HepG2 (cell line): ENCODE results near the gene TAS1R3. TPM values are rescaled to one million over a fixed set of nuclear protein-coding genes. Genes with fewer than 3 reads are reported as not detected.
A peak's percentile ranks its signal among the peaks of the same experiment; 100 is the strongest.

Experiments used
- ATAC-seq: fragments of 200-7000 bp; cut with Tn5 transposase; 3 replicates; pipeline ENCODE4 v1.9.1; 2020; ENCODE audit warnings: mild to moderate bottlenecking, moderate library complexity
- BruUV-seq: library from RNA; stranded (reverse); fragments of 400-500 nt; replicated peaks from 2 replicates; lab custom pipeline; 2021; lab: Mats Ljungman, UMichigan
- CTCF ChIA-PET: fragments of 300-600 bp; formaldehyde crosslinking; extraction: SDS; loops from one replicate; lab custom pipeline; 2021; ENCODE audit warnings: low total read pairs, inconsistent platforms, low intra/inter-chr PET ratio; lab: Yijun Ruan, JAX
- POLR2A ChIA-PET: fragments of 350-600 bp; sonication (Branson Sonifier 250); formaldehyde crosslinking; loops from one replicate; lab custom pipeline; 2020; ENCODE audit warnings: antibody characterized with exemption, inconsistent platforms; lab: Yijun Ruan, JAX
- DNase-seq: peaks from one replicate; pipeline ENCODE4 v3.0.0-alpha.2; 2015; ENCODE audit warnings: low spot score
- FAIRE-seq: peaks from 3 replicates; lab custom pipeline; 2011; peaks lifted over from hg19 to GRCh38; lab: Jason Lieb, UNC
- H2AFZ ChIP-seq: one replicate; pipeline ENCODE4 v1.6.1; 2011; ENCODE audit warnings: low read length, inconsistent platforms
- H3K27ac ChIP-seq: fragments of 300-600 bp; 3 replicates; pipeline ENCODE4 v1.8.0; 2011; ENCODE audit warnings: mixed run types, mild to moderate bottlenecking, mixed read lengths, low read length, inconsistent platforms; ENCODE audit not compliant: insufficient read depth; ENCODE audit errors: extremely low read length
- H3K27me3 ChIP-seq, 2 experiments: fragments of 200-600 bp in 1 of 2; 2 replicates in 1 of 2; 3 replicates in 1 of 2; pipeline versions ENCODE4 v1.6.0 to v1.8.0; 2011; ENCODE audit warnings: low read length in 2 of 2, mild to moderate bottlenecking in 2 of 2, moderate library complexity in 2 of 2, inconsistent platforms in 1 of 2; ENCODE audit not compliant: insufficient read depth in 2 of 2, control insufficient read depth in 1 of 2
- H3K36me3 ChIP-seq, 2 experiments: fragments of 200-600 bp in 1 of 2; replicated peaks in 1 of 2; 2 replicates in 1 of 2; 3 replicates in 1 of 2; pipeline versions ENCODE4 v1.5.1 to v1.8.0; 2011; ENCODE audit warnings: low read length in 2 of 2, inconsistent platforms in 1 of 2; ENCODE audit not compliant: insufficient read depth in 2 of 2, control insufficient read depth in 1 of 2
- H3K4me1 ChIP-seq: 2 replicates; pipeline ENCODE4 v1.5.1; 2012; ENCODE audit warnings: low read length, inconsistent platforms; ENCODE audit not compliant: insufficient read depth
- H3K4me2 ChIP-seq: 2 replicates; pipeline ENCODE4 v1.6.0; 2011; ENCODE audit warnings: low read depth, low read length, inconsistent platforms
- H3K4me3 ChIP-seq, 3 experiments: fragments of 200-600 bp in 1 of 3; sonication (generic), shearing (Covaris generic) in 1 of 3; replicated peaks in 1 of 3; 2 replicates each; pipeline ENCODE4 v1.5.1; 2011 to 2016; ENCODE audit warnings: low read length in 3 of 3, inconsistent platforms in 2 of 3, low read depth in 2 of 3, mild to moderate bottlenecking in 2 of 3, control low read depth in 1 of 3, mixed read lengths in 1 of 3; ENCODE audit not compliant: insufficient read depth in 1 of 3
- H3K79me2 ChIP-seq: one replicate; pipeline ENCODE4 v1.6.1; 2011; ENCODE audit warnings: low read length, inconsistent platforms; ENCODE audit not compliant: insufficient read depth
- H3K9ac ChIP-seq: 2 replicates; pipeline ENCODE4 v1.6.0; 2011; ENCODE audit warnings: mild to moderate bottlenecking, low read depth, low read length, inconsistent platforms; ENCODE audit not compliant: insufficient read depth
- H3K9me3 ChIP-seq: 2 replicates; pipeline ENCODE4 v1.5.1; 2012; ENCODE audit warnings: mild to moderate bottlenecking, low read length
- H4K20me1 ChIP-seq: 2 replicates; pipeline ENCODE4 v1.6.0; 2011; ENCODE audit warnings: inconsistent platforms, mild to moderate bottlenecking, low read length, moderate library complexity; ENCODE audit not compliant: insufficient read depth
- BORCS8-MEF2B ChIP-seq: sonication (generic); formaldehyde crosslinking; IDR thresholded peaks from 2 replicates; pipeline ENCODE4 v1.8.0; 2022; ENCODE audit warnings: mild to moderate bottlenecking, missing genetic modification reagents
- CCDC6 ChIP-seq: sonication (generic); formaldehyde crosslinking; IDR thresholded peaks from 2 replicates; pipeline ENCODE4 v1.8.1; 2022; ENCODE audit warnings: mild to moderate bottlenecking, missing genetic modification reagents, moderate library complexity
- FOXO1 ChIP-seq: sonication (generic); formaldehyde crosslinking; IDR thresholded peaks from 2 replicates; pipeline ENCODE4 v1.4.0; 2020; ENCODE audit warnings: missing genetic modification reagents
- GABPA ChIP-seq, 2 experiments: IDR thresholded peaks; 2 replicates each; pipeline ENCODE4 v1.6.1; 2011 to 2016; ENCODE audit warnings: low read depth in 2 of 2, low read length in 1 of 2, missing biosample characterization in 1 of 2, missing genetic modification characterization in 1 of 2
- IKZF1 ChIP-seq: fragments of 450-650 bp; IDR thresholded peaks from 2 replicates; pipeline ENCODE4 v1.7.1; 2016
- NONO ChIP-seq, 2 experiments: fragments of 450-650 bp in 1 of 2; sonication (generic) in 1 of 2; formaldehyde crosslinking in 1 of 2; IDR thresholded peaks in 1 of 2; conservative IDR thresholded peaks in 1 of 2; 2 replicates each; pipeline versions ENCODE4 v1.6.1 to v1.8.0; 2017 to 2022; ENCODE audit warnings: mild to moderate bottlenecking in 1 of 2, missing genetic modification reagents in 1 of 2, moderate library complexity in 1 of 2
- POLR2AphosphoS5 ChIP-seq: IDR thresholded peaks from 2 replicates; pipeline ENCODE4 v1.6.1; 2012; ENCODE audit warnings: low read depth, low read length
- POLR2G ChIP-seq: fragments of 200-400 bp; formaldehyde crosslinking; IDR thresholded peaks from 2 replicates; pipeline ENCODE4 v1.6.1; 2018; ENCODE audit warnings: mild to moderate bottlenecking, low read depth, low read length, moderate library complexity
- RBM22 ChIP-seq: fragments of 200-400 bp; formaldehyde crosslinking; optimal IDR thresholded peaks from 2 replicates; pipeline ENCODE3; 2017; ENCODE audit warnings: mild to moderate bottlenecking, low read length, moderate library complexity
- TCF7 ChIP-seq: sonication (generic); IDR thresholded peaks from 2 replicates; pipeline ENCODE4 v1.6.1; 2016; ENCODE audit warnings: antibody characterized with exemption, low read depth
- ZKSCAN5 ChIP-seq: sonication (generic); formaldehyde crosslinking; IDR thresholded peaks from 2 replicates; pipeline ENCODE4 v1.5.1; 2020; ENCODE audit warnings: mild to moderate bottlenecking, missing genetic modification reagents
- ZMYM4 ChIP-seq: sonication (generic); formaldehyde crosslinking; IDR thresholded peaks from 2 replicates; pipeline ENCODE4 v1.8.1; 2023; ENCODE audit warnings: mild to moderate bottlenecking, missing genetic modification reagents
- ZNF780A ChIP-seq: sonication (generic); formaldehyde crosslinking; IDR thresholded peaks from 2 replicates; pipeline ENCODE4 v1.8.0; 2022; ENCODE audit warnings: mild to moderate bottlenecking, missing genetic modification reagents, moderate library complexity
- WGBS: methylation state at CpG from one replicate; pipeline ENCODE4 v1.1.6; 2017; ENCODE audit warnings: low lambda C conversion rate; 5-methylcytosine and 5-hydroxymethylcytosine counted together
- in situ Hi-C: cut with HindIII; loops from 2 replicates; pipeline ENCODE4 v1.10.0; 2017; ENCODE audit warnings: low pct_unique_long_range_greater_than_20kb; ENCODE audit not compliant: extremely low pct_ligation_motif_present
- intact Hi-C: fragments of 100-400 bp; cut with micrococcal nuclease; formaldehyde crosslinking; loops from one replicate; pipeline ENCODE4 v1.10.0; 2022; ENCODE audit not compliant: unreplicated experiment
- polyA plus RNA-seq, 8 experiments: library from polyadenylated mRNA; depleted of rRNA in 3 of 8; stranded (reverse) in 7 of 8; unstranded in 1 of 8; fragments of >200 nt; fragmentation: Illumina TruSeq in 4 of 8; extraction: Trizol in 4 of 8; gene quantifications; 2 replicates each; pipeline versions ENCODE4 v1.2.1 to v1.2.3, GENCODE V29; 2011 to 2016; ENCODE audit warnings: low read depth in 4 of 8, missing spikeins in 1 of 8, mixed read lengths in 1 of 8; ENCODE audit not compliant: insufficient read depth in 1 of 8
- total RNA-seq, 5 experiments: library from RNA; depleted of rRNA; stranded (reverse); fragments of >200 nt; fragmentation: Illumina TruSeq; extraction: Trizol; gene quantifications; 2 replicates each; pipeline ENCODE4 v1.2.3, GENCODE V29; 2016; ENCODE audit warnings: low read depth in 1 of 5

The TAS1R3 gene
- total and polyA plus RNA-seq, 2 of the 13 experiments (the other 11 are each of a cell fraction or from before 2014, with no cell fraction given), result 0.13 to 0.15 TPM

DNA sequence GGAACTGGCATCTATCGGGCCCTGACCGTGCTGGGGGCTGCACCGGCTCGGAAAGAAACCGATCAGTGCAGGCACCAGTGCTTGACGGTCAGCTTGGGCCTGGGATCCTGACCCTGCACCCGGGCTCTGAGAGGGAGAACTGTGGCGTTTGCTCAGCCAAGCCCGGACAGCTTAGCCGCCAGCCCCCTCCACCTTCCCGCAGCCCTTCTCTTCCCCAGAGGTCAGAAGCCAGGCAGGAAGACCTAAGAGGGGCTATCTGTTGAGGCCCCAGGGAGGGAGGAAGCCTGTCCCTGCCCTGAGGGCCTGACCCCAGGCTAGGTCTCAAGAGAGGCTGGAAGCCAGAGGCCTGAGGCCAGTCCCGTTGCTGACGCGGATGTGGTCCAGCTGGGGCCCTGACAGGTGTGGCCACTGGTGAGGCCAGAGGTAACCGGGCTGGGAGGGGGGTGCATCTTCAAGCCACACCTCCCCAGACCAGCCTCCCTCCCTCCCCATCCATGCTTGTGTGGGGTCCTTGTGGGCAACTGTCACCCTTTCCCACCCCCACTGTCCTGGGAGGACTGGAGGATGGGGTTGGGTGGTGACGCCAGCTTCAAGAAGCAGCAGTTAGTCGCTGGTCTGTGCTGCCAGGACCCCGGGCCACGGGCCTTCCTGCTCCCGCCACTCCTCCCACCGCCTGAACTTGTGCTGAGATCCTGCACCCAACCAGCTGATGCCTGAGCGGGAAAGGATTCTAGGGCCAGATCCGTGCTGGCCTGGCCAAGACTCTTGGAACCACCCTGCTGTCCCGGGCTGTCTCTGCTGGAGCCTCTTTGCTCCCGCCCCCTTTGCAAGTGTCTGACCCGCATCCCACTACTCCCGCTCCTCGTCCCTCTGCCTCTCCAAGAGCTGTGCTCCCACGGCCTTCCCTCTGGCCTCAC lies 20.7 kb downstream of the TAS1R3 start (continued):
- TF ChIP-seq ZKSCAN5 (no peak), ZNF780A (CRISPR knock-in tag) (no peak), NONO (IDR thresholded peaks at IDR 0.05) (no peak), NONO (CRISPR knock-in tag; conservative IDR thresholded peaks at IDR 0.05) (peak; percentile 34; the same call in 1 of the 2 replicates), FOXO1 (CRISPR knock-in tag) (no peak), CCDC6 (CRISPR knock-in tag) (no peak), TCF7 (no peak)

DNA sequence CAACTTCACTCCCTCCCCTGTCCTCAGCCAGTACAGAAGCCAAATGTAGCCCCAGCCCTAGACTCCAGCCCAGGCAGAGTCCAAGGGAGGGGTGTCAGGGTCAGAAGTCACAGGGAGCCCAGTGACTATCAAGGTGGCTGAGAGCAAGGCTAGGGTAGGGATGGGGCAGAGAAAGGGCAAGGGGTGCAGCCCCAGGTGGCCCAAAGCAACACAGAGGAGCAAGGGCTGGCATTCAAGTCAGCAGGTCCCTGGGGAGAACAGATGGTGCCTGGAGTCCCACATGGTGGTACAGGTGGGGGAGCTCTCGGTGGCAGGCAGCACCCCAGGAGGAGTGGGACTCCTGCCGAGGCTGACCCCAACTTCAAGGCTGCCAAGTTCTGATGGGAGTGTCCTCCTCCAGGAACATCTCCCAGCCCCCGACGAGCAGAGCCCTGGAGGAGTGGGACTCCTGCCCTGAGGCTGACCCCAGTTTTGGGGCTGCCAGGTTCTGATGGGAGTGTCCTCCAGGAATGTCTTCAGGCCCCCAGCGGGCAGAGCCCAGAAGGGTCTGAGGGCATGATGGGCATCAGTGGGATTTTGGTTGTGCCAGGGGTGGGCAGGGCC lies 21.8 kb downstream of the TAS1R3 start:
- intact Hi-C loops (no loop called here), in situ Hi-C loops (no loop called here)
- WGBS, result no CpG with 5 or more reads among the region's 5 CpGs
- DNase-seq (no peak), FAIRE-seq (no peak), ATAC-seq (no peak)
- Histone ChIP-seq H3K36me3 (no peaks in the 10 kb centered on the region), H3K9ac (no peak overlapping the region), H3K27ac (no peak overlapping the region), H3K4me1 (peaks cover 26% of the 10 kb centered on the region), H3K9me3 (no peaks in the 10 kb centered on the region), H3K4me3 (no peak overlapping the region), H3K27me3 (no peaks in the 10 kb centered on the region), H3K79me2 (peaks cover 13% of the 10 kb centered on the region), H3K4me2 (no peak overlapping the region), H4K20me1 (no peaks in the 10 kb centered on the region), H2AFZ (no peak overlapping the region)
- TSS peak; percentile 55 for BruUV-seq
- TF ChIP-seq ZMYM4 (CRISPR knock-in tag) (no peak), RBM22 (peak; percentile 72), BORCS8-MEF2B (CRISPR knock-in tag) (0 out of 2 replicates have a peak, but pooled peaks have one; percentile 15), NONO (IDR thresholded peaks at IDR 0.05) (no peak), NONO (CRISPR knock-in tag; conservative IDR thresholded peaks at IDR 0.05) (peak; percentile 0), IKZF1 (no peak), POLR2AphosphoS5 (peak; percentile 39; the same call in 1 of the 2 replicates), GABPA (IDR thresholded peaks at IDR 0.05; ENCODE audit: low read depth, low read length) (no peak), GABPA (CRISPR knock-in tag; IDR thresholded peaks at IDR 0.05; ENCODE audit: low read depth) (no peak), POLR2G (peak; percentile 21; the same call in 1 of the 2 replicates)
- ChIA-PET POLR2A (interaction anchor here (1.4 to 1.8 kb wide), 3 partner anchors 19 to 80 kb away, joined by 4 to 7 read pairs (median 6); partner anchors contain the start of gene AURKAIP1), CTCF (no interaction called here)
